KMS-11 (cell line): Measurements from ENCODE around the gene LTA.

ENCODE experiments used
- H2AFZ ChIP-seq: fragments of 200-600 bp; sonication (generic); 2 replicates; pipeline ENCODE4 v1.6.1; 2016; ENCODE audit warnings: antibody characterized with exemption, mixed run types, low read depth
- H3K27ac ChIP-seq: fragments of 200-600 bp; sonication (generic); 2 replicates; pipeline ENCODE4 v1.6.1; 2016; ENCODE audit warnings: mild to moderate bottlenecking, mixed run types
- H3K27me3 ChIP-seq: fragments of 200-600 bp; sonication (generic); 2 replicates; pipeline ENCODE4 v1.6.1; 2017; ENCODE audit warnings: mild to moderate bottlenecking, low read depth, mixed run types, moderate library complexity; ENCODE audit not compliant: insufficient read depth
- H3K36me3 ChIP-seq: fragments of 200-600 bp; sonication (generic); 2 replicates; pipeline ENCODE4 v1.6.1; 2017; ENCODE audit warnings: mild to moderate bottlenecking, mixed run types; ENCODE audit not compliant: insufficient read depth
- H3K4me1 ChIP-seq: fragments of 200-600 bp; sonication (generic); 2 replicates; pipeline ENCODE4 v1.6.1; 2016; ENCODE audit warnings: mild to moderate bottlenecking, low read depth, mixed run types; ENCODE audit not compliant: poor library complexity, severe bottlenecking
- H3K4me2 ChIP-seq: fragments of 200-600 bp; sonication (generic); 2 replicates; pipeline ENCODE4 v1.7.0; 2016; ENCODE audit warnings: mild to moderate bottlenecking, mixed run types
- H3K4me3 ChIP-seq: fragments of 200-600 bp; sonication (generic); IDR thresholded peaks from 2 replicates; pipeline ENCODE4 v1.6.1; 2017; ENCODE audit warnings: low read depth, low read length, mixed read lengths; ENCODE audit not compliant: insufficient read depth
- H3K79me2 ChIP-seq: fragments of 200-600 bp; sonication (generic); 2 replicates; pipeline ENCODE4 v1.6.1; 2016; ENCODE audit warnings: low read depth, mixed run types; ENCODE audit not compliant: insufficient read depth
- H3K9ac ChIP-seq: fragments of 200-600 bp; sonication (generic); 2 replicates; pipeline ENCODE4 v1.6.1; 2016; ENCODE audit warnings: mild to moderate bottlenecking, mixed run types
- H4K20me1 ChIP-seq: fragments of 200-600 bp; sonication (generic); 2 replicates; pipeline ENCODE4 v1.6.1; 2016; ENCODE audit warnings: mild to moderate bottlenecking, mixed run types; ENCODE audit not compliant: insufficient read depth
- CTCF ChIP-seq: fragments of 200-600 bp; sonication (generic); conservative IDR thresholded peaks from 2 replicates; pipeline ENCODE4 v1.6.1; 2017; ENCODE audit warnings: low read depth, mild to moderate bottlenecking, antibody characterized with exemption, low read length, moderate library complexity, mixed read lengths

The LTA gene

GRCh38 chr6:31558318-31558625 lies 13.8 kb upstream of the LTA start:
- Histone ChIP-seq H2AFZ (no peak overlapping the region), H3K36me3 (no peaks in the 10 kb centered on the region), H4K20me1 (no peaks in the 10 kb centered on the region), H3K27me3 (peaks cover under 1% of the 10 kb centered on the region; the same call in 1 of the 2 replicates), H3K4me2 (no peak overlapping the region), H3K27ac (no peak overlapping the region), H3K4me1 (peaks cover 17% of the 10 kb centered on the region), H3K9ac (no peak overlapping the region), H3K79me2 (no peaks in the 10 kb centered on the region), H3K4me3 (no peak overlapping the region)
- TF ChIP-seq CTCF = no peak

GRCh38 chr6:31558631-31559500 lies 13.2 kb upstream of the LTA start:
- H3K4me2 ChIP-seq = no peak overlapping the region
- H3K9ac ChIP-seq = no peak overlapping the region
- no peaks in the 10 kb centered on the region for H3K79me2 ChIP-seq
- no peak overlapping the region for H2AFZ ChIP-seq
- no peak for TF ChIP-seq CTCF
- H3K27me3 ChIP-seq = peaks cover 6% of the 10 kb centered on the region; the same call in 1 of the 2 replicates
- peaks cover 17% of the 10 kb centered on the region for H3K4me1 ChIP-seq
- no peaks in the 10 kb centered on the region for H4K20me1 ChIP-seq
- no peak overlapping the region for H3K4me3 ChIP-seq
- no peak overlapping the region for H3K27ac ChIP-seq
- no peaks in the 10 kb centered on the region for H3K36me3 ChIP-seq

GRCh38 chr6:31559606-31559957 lies 12.5 kb upstream of the LTA start:
- no peaks in the 10 kb centered on the region for H3K79me2 ChIP-seq
- H3K4me3 ChIP-seq = no peak overlapping the region
- no peaks in the 10 kb centered on the region for H4K20me1 ChIP-seq
- H3K9ac ChIP-seq = no peak overlapping the region
- no peak overlapping the region for H3K4me2 ChIP-seq
- TF ChIP-seq CTCF = no peak
- H3K4me1 ChIP-seq = peaks cover 17% of the 10 kb centered on the region
- H2AFZ ChIP-seq = no peak overlapping the region
- H3K27me3 ChIP-seq = peaks cover 6% of the 10 kb centered on the region; the same call in 1 of the 2 replicates
- H3K27ac ChIP-seq = no peak overlapping the region
- no peaks in the 10 kb centered on the region for H3K36me3 ChIP-seq

- no peaks in the 10 kb centered on the region for H4K20me1 ChIP-seq
- no peaks in the 10 kb centered on the region for H3K79me2 ChIP-seq
- no peak overlapping the region for H2AFZ ChIP-seq
- no peak overlapping the region for H3K4me3 ChIP-seq
- no peak overlapping the region for H3K4me2 ChIP-seq
- H3K4me1 ChIP-seq = peaks cover 17% of the 10 kb centered on the region
- TF ChIP-seq CTCF = no peak
- H3K36me3 ChIP-seq = no peaks in the 10 kb centered on the region
- peaks cover 11% of the 10 kb centered on the region for H3K27me3 ChIP-seq
- no peak overlapping the region for H3K9ac ChIP-seq
- H3K27ac ChIP-seq = no peak overlapping the region
Observed at GRCh38 chr6:31559958-31560696, 12.0 kb upstream of the LTA start.
